CD4-positive, alpha-beta memory T cell (primary cell): Measurements from ENCODE around the gene FNBP1. TPM values are rescaled to one million over a fixed set of nuclear protein-coding genes. Genes with fewer than 3 reads are reported as not detected.
A peak's percentile ranks its signal among the peaks of the same experiment; 100 is the strongest.

Experiments
- CTCF ChIA-PET: fragments of 350-600 bp; sonication (Branson Sonifier 250); formaldehyde crosslinking; loops from one replicate; lab custom pipeline; 2021; ENCODE audit warnings: inconsistent platforms; ENCODE audit not compliant: partially characterized antibody; lab: Charles Lee
- POLR2A ChIA-PET: fragments of 350-600 bp; sonication (Branson Sonifier 250); formaldehyde crosslinking; loops from one replicate; lab custom pipeline; 2021; ENCODE audit not compliant: partially characterized antibody; lab: Charles Lee
- DNase-seq, 5 donors: peaks; one replicate each; pipeline versions ENCODE4 v3.0.0 to v3.0.0-alpha.2; 2020 to 2022; ENCODE audit warnings: mixed read lengths in 1 of 5
- H3K27ac ChIP-seq: one replicate; pipeline ENCODE4 v1.7.0; 2013; ENCODE audit warnings: low read depth, low read length
- H3K27me3 ChIP-seq: 2 replicates; pipeline ENCODE4 v1.7.0; 2013; ENCODE audit warnings: mild to moderate bottlenecking, low read length, moderate library complexity; ENCODE audit not compliant: insufficient read depth
- H3K36me3 ChIP-seq: 2 replicates; pipeline ENCODE4 v1.7.0; 2013; ENCODE audit warnings: mild to moderate bottlenecking, low read length, moderate library complexity; ENCODE audit not compliant: insufficient read depth
- H3K4me1 ChIP-seq: 2 replicates; pipeline ENCODE4 v1.7.0; 2013; ENCODE audit warnings: mild to moderate bottlenecking, low read length, moderate library complexity; ENCODE audit not compliant: insufficient read depth
- H3K4me3 ChIP-seq, 2 donors: one replicate each; pipeline ENCODE4 v1.7.0; 2013; ENCODE audit warnings: low read length in 2 of 2, mild to moderate bottlenecking in 1 of 2
- H3K9me3 ChIP-seq, 2 donors: one replicate each; pipeline ENCODE4 v1.7.0; 2013; ENCODE audit warnings: low read length in 2 of 2, control low read depth in 1 of 2; ENCODE audit not compliant: control insufficient read depth in 1 of 2
- H3K27ac Mint-ChIP-seq, 7 donors: one replicate each; pipeline ENCODE4 v1.8.0; 2020 to 2021; ENCODE audit warnings: mixed read lengths in 7 of 7, mild to moderate bottlenecking in 6 of 7, inconsistent platforms in 3 of 7, moderate library complexity in 3 of 7
- H3K27me3 Mint-ChIP-seq, 2 donors: one replicate each; pipeline ENCODE4 v1.8.0; 2020 to 2021; ENCODE audit warnings: mixed read lengths in 2 of 2
- H3K36me3 Mint-ChIP-seq, 2 donors: one replicate each; pipeline ENCODE4 v1.8.0; 2020 to 2021; ENCODE audit warnings: mixed read lengths in 2 of 2, inconsistent platforms in 1 of 2, mild to moderate bottlenecking in 1 of 2
- H3K4me1 Mint-ChIP-seq, 4 donors: one replicate each; pipeline ENCODE4 v1.8.0; 2020 to 2021; ENCODE audit warnings: mixed read lengths in 4 of 4, mild to moderate bottlenecking in 1 of 4
- H3K4me3 Mint-ChIP-seq, 8 donors: one replicate each; pipeline ENCODE4 v1.8.0; 2020 to 2021; ENCODE audit warnings: mixed read lengths in 8 of 8, mild to moderate bottlenecking in 7 of 8, moderate library complexity in 6 of 8, inconsistent platforms in 3 of 8
- H3K9me3 Mint-ChIP-seq, 8 donors: one replicate each; pipeline ENCODE4 v1.8.0; 2020 to 2021; ENCODE audit warnings: mixed read lengths in 8 of 8, mild to moderate bottlenecking in 5 of 8, inconsistent platforms in 3 of 8, moderate library complexity in 1 of 8
- intact Hi-C: fragments of 100-400 bp; cut with micrococcal nuclease; formaldehyde crosslinking; loops from one replicate; pipeline ENCODE4 v1.15.1; 2023
- polyA plus RNA-seq, 2 donors: library from polyadenylated mRNA; unstranded; fragments of 300-500 nt; fragmentation: Illumina TruSeq; gene quantifications; one replicate each; pipeline ENCODE4 v1.2.3, GENCODE V29; 2021
- total RNA-seq, 2 experiments: library from RNA; stranded (reverse); gene quantifications; one replicate each; pipeline ENCODE4 v1.2.3, GENCODE V29; 2021

The FNBP1 gene
- total and polyA plus RNA-seq, 4 experiments from 2014 or later: 143 to 202 (median 181) TPM

DNA sequence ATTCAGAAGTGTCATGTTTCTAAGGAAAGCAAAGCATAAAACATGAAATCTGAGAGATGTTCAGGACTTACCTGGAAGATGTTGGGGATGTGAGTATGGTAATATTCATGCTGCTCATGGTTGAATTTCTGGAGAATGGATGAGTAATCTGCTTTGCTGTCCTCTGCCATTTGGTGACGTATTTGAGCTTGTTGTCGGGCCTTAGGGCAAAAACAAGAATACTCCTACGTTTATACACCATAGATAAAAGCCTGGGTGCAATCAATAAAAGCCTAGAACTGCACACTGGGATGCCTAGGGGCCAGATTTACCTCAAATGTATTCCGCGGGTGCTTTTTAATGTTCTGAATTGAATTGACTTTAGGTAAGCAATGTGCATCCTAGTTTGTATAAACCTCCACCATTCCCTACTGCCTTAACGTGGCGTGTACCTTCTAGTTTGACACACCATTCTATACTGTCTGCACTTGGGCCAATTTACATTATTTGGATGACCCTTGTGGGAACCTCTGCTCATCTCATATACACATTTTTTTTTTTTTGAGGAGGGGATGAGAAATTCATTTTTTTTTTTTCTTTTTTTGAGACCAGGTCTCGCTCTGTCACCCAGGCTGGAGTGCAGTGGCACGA lies 113.4 kb downstream of the FNBP1 start:
- H3K36me3 ChIP-seq: peaks cover 34% of the 10 kb centered on the region
- Mint-ChIP-seq H3K27me3 (no peaks in the 10 kb centered on the region), H3K27ac (peak overlapping the region in 6 of 7 donors; percentile 22 to 90 (median 56)), H3K4me1 (peaks cover 35 to 57% (median 44%) of the 10 kb centered on the region in 4 donors), H3K4me3 (peak overlapping the region in 2 of 8 donors; percentile 1 to 7), H3K36me3 (peaks cover 28 to 55% of the 10 kb centered on the region in 2 donors), H3K9me3 (no peaks in the 10 kb centered on the region)
- CTCF ChIA-PET: interaction anchor here (0.5 to 1.0 kb wide), 2 partner anchors 16 to 102 kb away, joined by 3 to 4 read pairs; no protein-coding TSS in a partner anchor
- H3K9me3 ChIP-seq: no peaks in the 10 kb centered on the region
- DNase-seq: no peak
- H3K27me3 ChIP-seq: no peaks in the 10 kb centered on the region
- intact Hi-C loops: loop anchor here (5.0 kb wide), 1 partner anchor 42 kb away; no protein-coding TSS in a partner anchor
- peaks cover 50% of the 10 kb centered on the region for H3K4me1 ChIP-seq
- no peak overlapping the region for H3K27ac ChIP-seq
- no peak overlapping the region for H3K4me3 ChIP-seq
- POLR2A ChIA-PET: interaction anchor here (0.6 to 7.5 kb wide), 2 partner anchors 41 to 61 kb away, joined by 4 to 83 read pairs; no protein-coding TSS in a partner anchor

DNA sequence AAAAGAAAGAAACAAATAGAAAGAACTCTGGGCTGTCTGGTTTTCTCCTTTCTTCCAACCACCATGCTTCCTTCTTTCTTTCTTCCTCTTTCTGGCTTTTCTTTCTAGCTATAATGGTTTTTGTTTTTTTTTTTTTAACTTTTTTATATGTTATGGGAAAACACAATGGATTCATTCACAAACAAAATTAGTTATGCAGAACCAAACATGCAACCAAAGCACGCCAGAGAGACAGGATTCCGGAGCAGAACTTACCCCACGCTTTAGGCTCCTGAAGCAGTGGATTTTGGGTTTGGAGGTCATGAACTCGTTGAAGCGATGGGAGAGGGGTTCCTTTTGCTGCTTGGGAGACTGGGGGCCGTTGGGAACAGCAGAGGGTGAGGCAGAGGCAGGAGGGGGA lies 119.4 kb downstream of the FNBP1 start:
- no peak overlapping the region for H3K27ac ChIP-seq
- intact Hi-C loops: loop anchor here (5.0 kb wide), 1 partner anchor 34 kb away; no protein-coding TSS in a partner anchor
- DNase-seq: no peak
- Mint-ChIP-seq H3K27ac (peak overlapping the region in 6 of 7 donors; percentile 22 to 90 (median 50)), H3K36me3 (peaks cover 41 to 69% of the 10 kb centered on the region in 2 donors), H3K27me3 (no peaks in the 10 kb centered on the region), H3K9me3 (no peaks in the 10 kb centered on the region), H3K4me3 (no peak overlapping the region), H3K4me1 (peaks cover 13 to 49% (median 18%) of the 10 kb centered on the region in 4 donors)
- H3K9me3 ChIP-seq: no peaks in the 10 kb centered on the region
- peaks cover 11% of the 10 kb centered on the region for H3K4me1 ChIP-seq
- POLR2A ChIA-PET: interaction anchor here (0.6 to 4.5 kb wide), 2 partner anchors 8 to 36 kb away, joined by 4 to 26 read pairs; no protein-coding TSS in a partner anchor
- no peak overlapping the region for H3K4me3 ChIP-seq
- CTCF ChIA-PET: interaction anchor here (0.9 to 1.8 kb wide), 2 partner anchors 38 to 116 kb away, joined by 4 to 5 read pairs; no protein-coding TSS in a partner anchor
- peaks cover 58% of the 10 kb centered on the region for H3K36me3 ChIP-seq
- H3K27me3 ChIP-seq: no peaks in the 10 kb centered on the region

DNA sequence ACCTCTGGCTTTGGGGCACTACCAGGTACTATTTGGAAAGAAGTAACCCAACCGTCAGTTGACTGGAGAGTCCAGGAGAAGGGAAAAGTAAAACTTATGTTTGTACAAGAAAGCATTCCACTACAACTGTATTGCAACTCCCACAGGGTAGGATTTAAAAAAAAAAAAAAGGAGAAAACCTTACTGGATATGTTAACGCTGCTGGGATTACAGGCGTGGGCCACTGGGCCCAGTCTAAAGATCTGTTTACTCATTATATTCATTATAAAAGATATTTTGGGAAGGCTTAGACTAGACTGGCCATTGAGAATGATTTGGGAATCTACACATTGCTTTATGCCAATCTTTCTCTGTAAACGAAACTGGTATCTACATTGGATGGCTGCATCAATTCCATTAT lies 121.1 kb downstream of the FNBP1 start:
- H3K27ac ChIP-seq: no peak overlapping the region
- peaks cover 47 to 74% of the 10 kb centered on the region in 2 donors for H3K36me3 Mint-ChIP-seq
- no peak for DNase-seq
- H3K36me3 ChIP-seq: peaks cover 50% of the 10 kb centered on the region
- peaks cover 15 to 60% (median 23%) of the 10 kb centered on the region in 4 donors for H3K4me1 Mint-ChIP-seq
- H3K9me3 Mint-ChIP-seq: no peaks in the 10 kb centered on the region
- no peak overlapping the region for H3K4me3 ChIP-seq
- H3K27me3 ChIP-seq: no peaks in the 10 kb centered on the region
- POLR2A ChIA-PET: interaction anchor here (0.8 kb wide), 1 partner anchor 29 kb away, joined by 3 read pairs; no protein-coding TSS in a partner anchor
- no peaks in the 10 kb centered on the region for H3K27me3 Mint-ChIP-seq
- H3K9me3 ChIP-seq: no peaks in the 10 kb centered on the region
- H3K4me3 Mint-ChIP-seq: no peak overlapping the region
- intact Hi-C loops: loop anchor here (5.0 kb wide), 1 partner anchor 35 kb away; no protein-coding TSS in a partner anchor
- H3K27ac Mint-ChIP-seq: peak overlapping the region in 6 of 7 donors; percentile 26 to 70 (median 42)
- peaks cover 11% of the 10 kb centered on the region for H3K4me1 ChIP-seq
- CTCF ChIA-PET: no interaction called here

DNA sequence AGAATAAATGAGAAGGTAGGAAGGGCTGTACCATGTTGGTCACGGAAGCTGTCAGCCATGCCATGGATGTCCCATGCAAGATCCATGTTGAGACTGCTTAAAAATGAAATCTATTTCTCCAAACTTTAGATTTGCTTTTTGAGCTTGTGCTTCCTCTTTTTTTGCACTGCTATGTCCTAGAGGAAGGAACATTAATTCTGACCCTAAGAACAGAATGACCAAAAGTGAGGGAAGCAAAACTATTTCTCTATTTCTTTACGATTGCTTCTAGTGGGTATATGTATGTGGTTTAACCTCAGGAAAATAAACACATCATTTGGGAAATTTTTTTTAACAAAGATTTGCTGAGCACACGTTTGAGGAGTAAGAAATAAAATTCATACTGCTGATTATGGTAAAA lies 123.1 kb downstream of the FNBP1 start:
- no peaks in the 10 kb centered on the region for H3K9me3 Mint-ChIP-seq
- ChIA-PET POLR2A (interaction anchor here (0.6 to 1.7 kb wide), 4 partner anchors 20 to 42 kb away, joined by 3 to 11 read pairs (median 6); no protein-coding TSS in a partner anchor), CTCF (interaction anchor here (0.9 to 1.2 kb wide), 2 partner anchors 35 to 53 kb away, joined by 3 to 6 read pairs; no protein-coding TSS in a partner anchor)
- Histone ChIP-seq H3K9me3 (no peaks in the 10 kb centered on the region), H3K27me3 (no peaks in the 10 kb centered on the region), H3K4me1 (peaks cover 11% of the 10 kb centered on the region), H3K36me3 (peaks cover 42% of the 10 kb centered on the region), H3K27ac (no peak overlapping the region), H3K4me3 (no peak overlapping the region)
- peaks cover 46 to 76% of the 10 kb centered on the region in 2 donors for H3K36me3 Mint-ChIP-seq
- DNase-seq: no peak
- H3K4me3 Mint-ChIP-seq: peak overlapping the region in 5 of 8 donors; percentile 50 to 75 (median 68)
- H3K4me1 Mint-ChIP-seq: peaks cover 22 to 65% (median 29%) of the 10 kb centered on the region in 4 donors
- H3K27me3 Mint-ChIP-seq: no peaks in the 10 kb centered on the region
- H3K27ac Mint-ChIP-seq: peak overlapping the region; percentile 20 to 91 (median 66)
- intact Hi-C loops: loop anchor here (5.0 kb wide), 1 partner anchor 37 kb away; no protein-coding TSS in a partner anchor

DNA sequence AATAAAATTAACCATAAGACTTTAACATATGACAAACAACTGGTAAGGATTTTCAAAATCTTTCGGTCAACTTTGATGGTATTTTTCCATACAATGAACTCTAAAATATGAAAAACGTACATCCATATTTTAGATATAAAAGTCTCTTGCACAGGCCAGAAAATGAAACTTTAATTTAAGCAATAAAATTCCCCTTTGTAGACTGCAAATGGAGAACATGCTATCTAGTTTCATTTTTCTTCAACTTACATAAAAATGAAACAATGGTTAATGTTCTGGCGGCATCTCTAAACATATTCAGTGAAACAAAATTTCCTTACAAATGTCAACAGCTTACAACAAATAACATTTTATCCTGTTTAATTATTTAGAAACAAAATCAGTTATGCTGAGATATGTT lies 123.7 kb downstream of the FNBP1 start:
- Mint-ChIP-seq H3K4me3 (peak overlapping the region in 3 of 8 donors; percentile 68 to 75 (median 73)), H3K27ac (peak overlapping the region in 6 of 7 donors; percentile 20 to 91 (median 67)), H3K4me1 (peaks cover 21 to 60% (median 28%) of the 10 kb centered on the region in 4 donors), H3K36me3 (peaks cover 41 to 70% of the 10 kb centered on the region in 2 donors), H3K9me3 (no peaks in the 10 kb centered on the region), H3K27me3 (no peaks in the 10 kb centered on the region)
- intact Hi-C loops: no loop called here
- no peaks in the 10 kb centered on the region for H3K9me3 ChIP-seq
- no peak overlapping the region for H3K27ac ChIP-seq
- H3K27me3 ChIP-seq: no peaks in the 10 kb centered on the region
- DNase-seq: peak in 1 of 5 donors; percentile 19
- H3K4me3 ChIP-seq: no peak overlapping the region
- CTCF ChIA-PET: interaction anchor here (0.9 kb wide), 1 partner anchor 34 kb away, joined by 3 read pairs; no protein-coding TSS in a partner anchor
- H3K4me1 ChIP-seq: peaks cover 11% of the 10 kb centered on the region
- POLR2A ChIA-PET: interaction anchor here (0.8 to 1.7 kb wide), 5 partner anchors 15 to 42 kb away, joined by 3 to 11 read pairs (median 3); no protein-coding TSS in a partner anchor
- peaks cover 36% of the 10 kb centered on the region for H3K36me3 ChIP-seq

- H3K36me3 ChIP-seq: peaks cover 29% of the 10 kb centered on the region
- no peak overlapping the region for H3K27ac ChIP-seq
- POLR2A ChIA-PET: interaction anchor here (0.9 to 1.7 kb wide), 4 partner anchors 14 to 32 kb away, joined by 3 to 11 read pairs (median 3); no protein-coding TSS in a partner anchor
- no peaks in the 10 kb centered on the region for H3K9me3 ChIP-seq
- Mint-ChIP-seq H3K4me1 (peaks cover 21 to 55% (median 29%) of the 10 kb centered on the region in 4 donors), H3K4me3 (peak overlapping the region in 3 of 8 donors; percentile 20 to 68 (median 46)), H3K27ac (peak overlapping the region in 6 of 7 donors; percentile 17 to 91 (median 72)), H3K27me3 (no peaks in the 10 kb centered on the region), H3K36me3 (peaks cover 34 to 62% of the 10 kb centered on the region in 2 donors), H3K9me3 (peaks cover 0 to 2% (median 0%) of the 10 kb centered on the region in 8 donors)
- no peak overlapping the region for H3K4me3 ChIP-seq
- no peak for DNase-seq
- intact Hi-C loops: no loop called here
- CTCF ChIA-PET: no interaction called here
- H3K27me3 ChIP-seq: no peaks in the 10 kb centered on the region
- peaks cover 11% of the 10 kb centered on the region for H3K4me1 ChIP-seq
These were observed 124.6 kb downstream of the FNBP1 start for GRCh38 chr9:129918296-129918950.
